ENCODE data around the gene EPB41L3. TPM values are rescaled to one million over a fixed set of nuclear protein-coding genes. Genes with fewer than 3 reads are reported as not detected.
A peak's percentile ranks its signal among the peaks of the same experiment; 100 is the strongest.

EPB41L3 gene
- total RNA-seq: 10 to 100 TPM; 37.4 to 77.2 TPM

- TF ChIP-seq CTCF (IDR thresholded peaks at IDR 0.05): no peak
- peak within 1 kb of the TSS in 1 of 2 donors; percentile 55 for H3K27ac ChIP-seq
- no peaks in the 10 kb centered on the region for H3K27me3 ChIP-seq (replicated peaks; ENCODE audit: insufficient read depth)
- H3K4me1 ChIP-seq (ENCODE audit: control insufficient read depth in 1 of 2, low read depth in 2 of 2): no peaks in the 10 kb centered on the region
- H3K4me3 ChIP-seq: peak within 1 kb of the TSS; percentile 66
- ATAC-seq (ENCODE audit: insufficient number of reproducible peaks, low FRiP score, low read depth) (no peak), DNase-seq (ENCODE audit: low spot score) (no peak)
- H3K36me3 ChIP-seq: no peaks in the 10 kb centered on the region
- no peaks in the 10 kb centered on the region for H3K9me3 ChIP-seq
These were observed at the start of gene EPB41L3 for GRCh38 chr18:5543773-5544389. Gene EPB41L3 (minus strand): TSS chr18:5543997. CDS start chr18:5489183, 54,814 bp downstream.

- DNase-seq (ENCODE audit: low spot score): no peak
- no peak overlapping the region for H3K4me3 ChIP-seq
- no peaks in the 10 kb centered on the region for H3K9me3 ChIP-seq
- no peaks in the 10 kb centered on the region for H3K36me3 ChIP-seq
- H3K4me1 ChIP-seq (ENCODE audit: control insufficient read depth in 1 of 2, low read depth in 2 of 2): no peaks in the 10 kb centered on the region
- no peak for ATAC-seq (ENCODE audit: insufficient number of reproducible peaks, low FRiP score, low read depth)
- no peaks in the 10 kb centered on the region for H3K27me3 ChIP-seq (replicated peaks; ENCODE audit: insufficient read depth)
- no peak overlapping the region for H3K27ac ChIP-seq
- no peak for TF ChIP-seq CTCF (IDR thresholded peaks at IDR 0.05)
These were observed 44.7 kb upstream of the EPB41L3 start for GRCh38 chr18:5588529-5588928.

GRCh38 chr18:5585653-5586052, 41.9 kb upstream of the EPB41L3 start:
- no peak overlapping the region for H3K27ac ChIP-seq
- no peaks in the 10 kb centered on the region for H3K9me3 ChIP-seq
- TF ChIP-seq CTCF (IDR thresholded peaks at IDR 0.05): no peak
- no peaks in the 10 kb centered on the region for H3K27me3 ChIP-seq (replicated peaks; ENCODE audit: insufficient read depth)
- H3K4me3 ChIP-seq: no peak overlapping the region
- H3K36me3 ChIP-seq: no peaks in the 10 kb centered on the region
- peaks cover 0 to 3% of the 10 kb centered on the region in 2 donors for H3K4me1 ChIP-seq (ENCODE audit: control insufficient read depth in 1 of 2, low read depth in 2 of 2)
- no peak for ATAC-seq (ENCODE audit: insufficient number of reproducible peaks, low FRiP score, low read depth)
- DNase-seq (ENCODE audit: low spot score): no peak

- no peak for TF ChIP-seq CTCF (IDR thresholded peaks at IDR 0.05)
- no peak for ATAC-seq (ENCODE audit: insufficient number of reproducible peaks, low FRiP score, low read depth)
- no peaks in the 10 kb centered on the region for H3K9me3 ChIP-seq
- H3K36me3 ChIP-seq: no peaks in the 10 kb centered on the region
- peaks cover 0 to 3% of the 10 kb centered on the region in 2 donors for H3K4me1 ChIP-seq (ENCODE audit: control insufficient read depth in 1 of 2, low read depth in 2 of 2)
- H3K27me3 ChIP-seq (replicated peaks; ENCODE audit: insufficient read depth): no peaks in the 10 kb centered on the region
- no peak for DNase-seq (ENCODE audit: low spot score)
- H3K4me3 ChIP-seq: no peak overlapping the region
- no peak overlapping the region for H3K27ac ChIP-seq
These were observed 41.1 kb upstream of the EPB41L3 start for GRCh38 chr18:5584746-5585417.

- peak overlapping the region in 1 of 2 donors; percentile 49 for H3K27ac ChIP-seq
- H3K4me1 ChIP-seq (ENCODE audit: control insufficient read depth in 1 of 2, low read depth in 2 of 2): peaks cover 0 to 3% of the 10 kb centered on the region in 2 donors
- TF ChIP-seq CTCF (IDR thresholded peaks at IDR 0.05): no peak
- H3K36me3 ChIP-seq: no peaks in the 10 kb centered on the region
- DNase-seq (ENCODE audit: low spot score): no peak
- H3K9me3 ChIP-seq: no peaks in the 10 kb centered on the region
- H3K27me3 ChIP-seq (replicated peaks; ENCODE audit: insufficient read depth): no peaks in the 10 kb centered on the region
- H3K4me3 ChIP-seq: no peak overlapping the region
- ATAC-seq (ENCODE audit: insufficient number of reproducible peaks, low FRiP score, low read depth): peak; percentile 47
These were observed 39.3 kb upstream of the EPB41L3 start for GRCh38 chr18:5582849-5583681.

Measured in thoracic aorta (tissue), 2 donors.